Measurements from ENCODE around the gene TANGO2. TPM values are rescaled to one million over a fixed set of nuclear protein-coding genes. Genes with fewer than 3 reads are reported as not detected.

The TANGO2 gene
- total and polyA plus RNA-seq, 10 of the 15 experiments (the other 5 are each of a cell fraction or from before 2014, with no cell fraction given): 4.0 to 24.8 (median 20.9) TPM

DNA sequence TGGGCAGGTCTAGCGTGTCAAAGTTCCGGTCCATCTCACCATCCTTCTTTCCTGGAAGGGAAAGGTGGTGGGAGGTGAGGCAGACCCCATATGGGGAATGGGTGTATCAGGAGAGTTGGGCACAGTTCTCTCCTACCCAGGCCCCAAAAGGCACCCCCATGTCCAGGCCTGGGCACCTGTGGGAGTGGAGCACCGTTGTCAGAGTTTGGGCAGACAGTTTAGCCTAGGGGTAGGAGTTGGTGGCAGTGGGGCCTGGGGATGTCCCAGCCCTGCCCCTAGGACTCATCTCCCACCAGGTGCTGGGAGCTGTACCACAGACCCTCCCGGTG lies 45.2 kb upstream of the TANGO2 start (continued):
- TF ChIP-seq YY1 (IDR thresholded peaks at IDR 0.05; ENCODE audit: low read depth, low read length): no peak
- TF ChIP-seq IRF5 (IDR thresholded peaks at IDR 0.05; ENCODE audit: borderline replicate concordance): no peak
- no peak for TF ChIP-seq RBBP5 (conservative IDR thresholded peaks at IDR 0.05)

DNA sequence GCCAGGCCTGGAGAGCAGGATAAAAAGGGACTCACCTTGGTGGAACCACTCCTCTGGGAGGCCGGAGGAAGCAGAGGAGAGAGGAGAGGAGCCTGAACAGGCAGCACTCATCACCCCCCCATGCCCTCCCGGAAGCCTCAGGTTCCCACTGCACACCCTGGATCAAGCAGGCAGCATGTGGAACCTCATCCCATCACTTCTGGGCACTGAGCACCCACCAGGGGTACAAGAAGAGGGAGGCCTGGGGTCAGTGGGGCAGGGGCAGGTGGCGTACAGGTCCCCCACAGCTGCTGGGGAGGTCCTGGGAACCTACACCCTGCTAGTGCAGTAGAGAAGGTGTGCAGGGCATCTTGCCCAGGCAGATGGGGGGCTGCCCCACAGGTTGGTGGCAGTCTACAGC lies 44.2 kb upstream of the TANGO2 start:
- BruUV-seq (replicated peaks): no TSS peak
- no peak overlapping the region for H2AFZ ChIP-seq (ENCODE audit: control insufficient read depth, low read depth, low read length)
- ChIA-PET POLR2A (no interaction called here), CTCF (interaction anchor here (0.6 kb wide), 1 partner anchor 180 kb away, joined by 3 read pairs; no protein-coding TSS in a partner anchor), RAD21 (ENCODE audit: unreplicated experiment) (no interaction called here), SMC1A (ENCODE audit: uncharacterized antibody, unreplicated experiment) (no interaction called here)
- intact Hi-C loops (cut with micrococcal nuclease; ENCODE audit: unreplicated experiment) (no loop called here), in situ Hi-C loops (cut with MboI) (no loop called here)
- no peaks in the 10 kb centered on the region for H4K20me1 ChIP-seq (ENCODE audit: control insufficient read depth, insufficient read depth)
- H3K27me3 ChIP-seq (replicated peaks in 1 of 2; ENCODE audit: control insufficient read depth in 2 of 2, insufficient read depth in 2 of 2, low read length in 1 of 2): no peaks in the 10 kb centered on the region
- H3K4me2 ChIP-seq (ENCODE audit: control insufficient read depth, insufficient read depth): no peak overlapping the region
- no peaks in the 10 kb centered on the region for H3K4me1 ChIP-seq (ENCODE audit: control insufficient read depth, insufficient read depth, low read length)
- H3K27ac ChIP-seq (ENCODE audit: control insufficient read depth, insufficient read depth): no peak overlapping the region
- ATAC-seq: no peak
- WGBS (ENCODE audit: insufficient coverage, insufficient replicate concordance, low lambda C conversion rate, missing lambda C conversion rate): 25% methylated on average over 3 of the region's 3 CpGs
- no peaks in the 10 kb centered on the region; a peak in 1 of 4 replicates for H3K36me3 ChIP-seq (ENCODE audit: control insufficient read depth in 2 of 2, insufficient read depth in 2 of 2, low read length in 1 of 2)
- DNase-seq (ENCODE audit: low read depth, low spot score): no peak
- no peaks in the 10 kb centered on the region for H3K79me2 ChIP-seq (ENCODE audit: control insufficient read depth, insufficient read depth, low read length)
- FAIRE-seq: no peak
- no peaks in the 10 kb centered on the region for H3K9me3 ChIP-seq (replicated peaks; ENCODE audit: control insufficient read depth, insufficient read depth, low read length)
- no peak overlapping the region for H3K9ac ChIP-seq (ENCODE audit: control insufficient read depth, insufficient read depth, low read length)
- H3K4me3 ChIP-seq: no peak overlapping the region
- no peak for TF ChIP-seq IRF4 (IDR thresholded peaks at IDR 0.05; ENCODE audit: low read depth, low read length)
- no peak for TF ChIP-seq CHD4 (IDR thresholded peaks at IDR 0.05)
- TF ChIP-seq, protein P1, sequence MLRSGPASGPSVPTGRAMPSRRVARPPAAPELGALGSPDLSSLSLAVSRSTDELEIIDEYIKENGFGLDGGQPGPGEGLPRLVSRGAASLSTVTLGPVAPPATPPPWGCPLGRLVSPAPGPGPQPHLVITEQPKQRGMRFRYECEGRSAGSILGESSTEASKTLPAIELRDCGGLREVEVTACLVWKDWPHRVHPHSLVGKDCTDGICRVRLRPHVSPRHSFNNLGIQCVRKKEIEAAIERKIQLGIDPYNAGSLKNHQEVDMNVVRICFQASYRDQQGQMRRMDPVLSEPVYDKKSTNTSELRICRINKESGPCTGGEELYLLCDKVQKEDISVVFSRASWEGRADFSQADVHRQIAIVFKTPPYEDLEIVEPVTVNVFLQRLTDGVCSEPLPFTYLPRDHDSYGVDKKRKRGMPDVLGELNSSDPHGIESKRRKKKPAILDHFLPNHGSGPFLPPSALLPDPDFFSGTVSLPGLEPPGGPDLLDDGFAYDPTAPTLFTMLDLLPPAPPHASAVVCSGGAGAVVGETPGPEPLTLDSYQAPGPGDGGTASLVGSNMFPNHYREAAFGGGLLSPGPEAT (IDR thresholded peaks at IDR 0.05; ENCODE audit: low read depth): no peak
- no peak for TF ChIP-seq BACH1 (IDR thresholded peaks at IDR 0.05; ENCODE audit: borderline replicate concordance)
- TF ChIP-seq NFYB (IDR thresholded peaks at IDR 0.05; ENCODE audit: insufficient read depth, low read depth, low read length): no peak
- TF ChIP-seq BMI1 (IDR thresholded peaks at IDR 0.05; ENCODE audit: borderline replicate concordance): no peak
- TF ChIP-seq PML (IDR thresholded peaks at IDR 0.05; ENCODE audit: low read length): no peak
- no peak for TF ChIP-seq POLR2AphosphoS2 (IDR thresholded peaks at IDR 0.05; ENCODE audit: low read depth, low read length)
- TF ChIP-seq TCF3 (IDR thresholded peaks at IDR 0.05; ENCODE audit: borderline replicate concordance, insufficient read depth, low read depth, low read length): no peak
- TF ChIP-seq ZNF384 (IDR thresholded peaks at IDR 0.05; ENCODE audit: borderline replicate concordance, low read depth, low read length): no peak
- no peak for TF ChIP-seq FOXK2 (IDR thresholded peaks at IDR 0.05)
- no peak for TF ChIP-seq MAX (IDR thresholded peaks at IDR 0.05; ENCODE audit: low read depth, low read length)
- no peak for TF ChIP-seq NR2C1 (IDR thresholded peaks at IDR 0.05)
- no peak for TF ChIP-seq CBX3 (IDR thresholded peaks at IDR 0.05; ENCODE audit: borderline replicate concordance, low read depth)
